ENCODE data around the gene ASPN.

- no peak for TF ChIP-seq CTCF (IDR thresholded peaks at IDR 0.05)
- no peak for TF ChIP-seq POLR2A (IDR thresholded peaks at IDR 0.05)
Observed at GRCh38 chr9:92424340-92424739, 58.0 kb downstream of the ASPN start, which contains the start of gene OMD.

All from transverse colon (tissue), 3 donors.